GM19395 (cell line): Measurements from ENCODE around the gene TRAPPC12.
"Not testable (repeated sequence)": the region's sequence is repeated elsewhere in the genome, so short reads cannot be mapped to it uniquely, and the experiment has no call there.

Source experiments
- ATAC-seq: cut with Tn5 transposase; IDR thresholded peaks from one replicate; pipeline ENCODE4 v1.9.1; 2021; ENCODE audit warnings: mild to moderate bottlenecking, moderate library complexity; ENCODE audit not compliant: unreplicated experiment

Gene TRAPPC12

DNA sequence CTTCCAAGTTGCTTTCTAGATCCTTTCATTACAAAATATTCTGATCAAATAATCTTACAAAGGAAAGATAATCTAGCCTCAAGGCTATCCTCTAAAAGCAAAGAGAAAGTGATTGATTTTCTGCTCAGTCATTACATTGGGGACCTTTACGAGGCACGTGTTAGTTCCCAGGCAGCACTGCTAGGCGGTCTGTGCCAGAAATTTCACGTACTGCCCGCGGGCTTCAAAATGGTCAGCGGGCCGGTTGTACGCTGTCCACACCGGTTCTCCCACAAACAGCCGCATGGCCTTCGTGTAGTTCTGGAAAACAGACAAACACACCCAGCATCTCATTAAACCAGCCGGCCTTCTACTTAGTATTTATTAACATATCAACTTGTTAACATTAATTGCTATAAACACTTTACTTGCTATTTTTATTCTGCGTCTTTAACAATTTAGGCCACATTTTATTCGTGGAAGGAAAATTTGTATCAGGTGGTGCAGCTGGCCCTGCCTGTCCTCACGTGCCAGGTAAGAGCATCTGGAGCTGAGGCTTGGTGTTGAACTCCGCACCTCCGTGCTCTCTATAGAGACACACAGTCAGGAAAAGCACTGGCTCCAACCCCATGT lies 119.4 kb downstream of the TRAPPC12 start:
- no peak for ATAC-seq

DNA sequence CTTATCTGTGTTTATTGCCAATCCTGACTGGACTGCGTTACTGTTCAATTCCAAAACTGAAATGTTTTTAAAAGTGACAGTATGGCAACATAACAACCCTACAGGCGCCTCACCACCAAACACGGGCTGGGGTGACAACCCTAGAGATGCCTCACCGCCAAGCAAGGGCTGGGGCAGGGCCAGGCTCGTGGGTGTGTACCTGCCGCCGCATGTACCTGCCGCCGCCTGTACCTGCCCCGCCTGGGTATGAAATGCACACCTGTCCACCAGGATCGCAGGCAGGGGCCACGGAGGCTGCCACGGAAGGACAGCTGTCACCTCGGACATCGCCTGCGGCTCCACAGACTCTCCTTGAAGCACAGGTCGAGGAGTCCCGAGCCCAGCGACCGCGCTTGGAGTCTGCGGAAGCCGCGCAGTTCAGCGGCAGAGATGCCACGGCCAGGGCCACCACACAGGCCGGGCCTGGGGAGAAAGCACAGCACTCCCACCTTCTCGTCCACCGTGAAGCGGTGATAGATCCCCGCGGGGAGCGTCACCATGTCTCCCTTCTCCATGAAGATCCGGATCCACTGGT lies 120.9 kb downstream of the TRAPPC12 start:
- ATAC-seq: no peak

DNA sequence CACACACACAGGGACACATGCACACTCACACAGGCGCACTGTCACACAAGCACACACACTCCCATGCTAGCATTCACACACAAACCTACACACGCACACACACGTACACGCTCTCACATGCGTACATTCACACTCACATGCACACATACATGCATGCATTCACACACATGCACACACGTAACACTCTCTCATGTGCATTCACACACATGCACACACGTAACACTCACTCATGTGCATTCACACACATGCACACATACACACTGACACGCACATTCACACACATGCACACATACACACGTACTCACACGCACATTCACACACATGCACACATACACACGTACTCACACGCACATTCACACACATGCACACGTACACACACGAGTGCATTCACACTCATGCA lies 123.6 kb downstream of the TRAPPC12 start:
- no peak for ATAC-seq

DNA sequence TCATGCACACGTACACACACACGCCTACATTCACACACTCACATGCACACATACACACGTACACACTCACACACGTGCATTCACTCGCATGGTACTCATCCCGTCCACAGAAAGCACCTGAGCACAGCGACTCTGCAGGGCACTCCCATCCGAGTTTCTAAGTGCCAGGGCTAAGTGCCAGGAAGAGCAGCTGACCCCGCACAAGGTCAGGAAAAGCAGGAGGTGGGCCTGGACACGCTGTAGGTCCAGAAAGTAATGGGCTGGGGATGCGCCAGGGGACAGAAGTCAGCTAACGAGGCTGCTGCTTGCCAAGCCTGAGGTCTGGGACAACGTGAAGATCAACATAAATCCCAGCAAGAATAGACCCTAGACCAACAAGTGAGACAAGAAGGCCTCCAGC lies 124.0 kb downstream of the TRAPPC12 start:
- no peak for ATAC-seq

DNA sequence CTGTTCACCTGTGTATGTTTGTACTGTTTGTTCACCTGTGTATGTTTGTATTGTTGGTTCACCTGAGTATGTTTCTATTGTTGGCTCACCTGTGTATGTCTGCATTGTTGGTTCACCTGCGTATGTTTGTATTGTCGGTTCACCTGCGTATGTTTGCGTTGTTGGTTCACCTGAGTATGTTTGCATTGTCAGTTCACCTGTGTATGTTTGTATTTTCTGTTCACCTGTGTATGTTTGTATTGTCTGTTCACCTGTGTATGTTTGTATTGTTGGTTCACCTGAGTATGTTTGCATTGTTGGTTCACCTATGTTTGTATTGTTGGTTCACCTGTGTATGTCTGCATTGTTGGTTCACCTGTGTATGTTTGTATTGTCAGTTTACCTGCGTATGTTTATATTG lies 125.2 kb downstream of the TRAPPC12 start:
- ATAC-seq: no peak

DNA sequence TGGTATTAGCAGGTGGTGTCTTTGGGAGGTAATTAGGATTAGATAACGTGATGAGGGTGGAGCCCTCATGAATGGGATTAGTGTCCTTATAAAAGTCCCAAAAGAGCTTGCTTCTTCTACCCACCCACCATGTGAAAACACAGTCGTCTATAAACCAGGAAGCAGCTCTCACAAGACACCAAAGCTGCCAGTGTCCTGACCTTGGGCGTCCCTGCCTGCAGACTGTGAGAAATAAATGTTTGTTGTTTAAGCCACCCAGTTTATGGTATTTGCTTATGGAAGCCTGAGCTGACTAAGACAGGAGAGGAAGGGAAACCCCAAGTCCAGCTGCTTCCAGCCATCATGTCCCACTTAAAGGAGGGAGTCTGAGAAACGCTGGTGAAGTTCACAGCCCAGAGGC lies 126.3 kb downstream of the TRAPPC12 start:
- no peak for ATAC-seq

DNA sequence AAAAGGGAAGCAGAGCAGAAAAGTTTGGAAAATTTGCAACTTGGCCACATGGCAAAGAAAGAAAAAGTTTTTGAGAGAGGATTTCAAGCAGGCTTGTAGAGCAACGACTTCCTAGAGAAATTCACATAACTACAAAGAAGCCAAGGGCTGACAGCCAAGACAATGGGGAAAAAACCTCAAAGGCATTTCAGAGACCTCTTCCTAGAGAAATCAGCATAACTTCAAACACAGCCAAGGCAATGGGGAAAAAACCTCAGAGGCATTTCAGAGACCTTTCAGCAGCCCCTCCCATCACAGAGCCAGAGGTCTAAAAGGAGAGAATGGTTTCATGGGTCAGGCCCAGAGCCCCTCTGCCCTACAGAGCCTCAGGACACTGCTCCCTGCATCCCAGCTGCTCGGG lies 132.6 kb downstream of the TRAPPC12 start:
- ATAC-seq: no peak

DNA sequence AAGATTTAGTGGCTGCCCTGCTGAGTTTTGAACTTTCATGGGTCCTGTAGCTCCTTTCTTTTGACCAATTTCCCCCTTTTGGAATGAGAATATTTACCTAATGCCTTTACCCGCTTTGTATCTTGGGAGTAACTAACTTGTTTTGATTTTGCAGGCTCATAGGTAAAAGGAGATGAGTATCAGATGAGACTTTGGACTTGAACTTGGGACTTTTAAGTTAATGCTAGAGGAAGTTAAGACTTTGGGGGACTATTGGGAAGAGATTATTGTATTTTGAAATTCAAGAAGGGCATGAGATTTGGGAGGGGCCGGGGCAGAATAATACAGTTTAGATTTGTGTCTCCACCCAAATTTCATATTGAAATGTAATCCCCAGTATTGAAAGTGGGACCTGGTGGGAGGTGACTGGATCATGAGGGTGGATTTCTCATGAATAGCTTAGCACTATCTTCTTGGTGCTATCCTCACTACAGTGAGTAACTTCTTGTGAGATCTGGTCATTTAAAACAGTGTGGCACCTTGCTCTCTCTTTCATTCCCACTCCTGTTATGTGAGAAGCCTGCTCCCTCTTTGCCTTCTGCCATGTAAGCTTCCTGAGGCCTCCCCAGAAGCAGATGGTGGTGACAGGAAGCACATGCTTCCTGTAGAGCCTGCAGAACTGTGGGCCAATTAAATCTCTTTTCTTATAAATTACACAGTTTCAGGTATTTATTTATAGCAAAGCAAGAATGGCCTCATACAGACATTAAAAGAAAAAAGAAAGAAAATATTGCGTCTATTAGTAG lies 133.7 kb downstream of the TRAPPC12 start:
- ATAC-seq: no peak

DNA sequence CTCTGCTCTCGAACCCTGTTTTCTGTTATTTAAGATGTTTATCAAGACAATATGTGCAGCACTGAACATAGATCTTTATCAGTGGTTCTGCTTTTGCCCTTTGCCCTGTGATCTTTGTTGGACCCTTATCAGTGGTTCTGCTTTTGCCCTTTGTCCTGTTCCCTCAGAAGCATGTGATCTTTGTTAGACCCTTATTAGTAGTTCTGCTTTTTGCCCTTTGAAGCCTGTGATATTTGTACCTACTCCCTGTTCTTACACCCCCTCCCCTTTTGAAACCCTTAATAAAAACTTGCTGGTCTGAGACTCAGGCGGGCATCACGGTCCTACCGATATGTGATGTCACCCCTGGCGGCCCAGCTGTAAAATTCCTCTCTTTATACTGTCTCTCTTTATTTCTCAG lies 135.9 kb downstream of the TRAPPC12 start:
- not testable (repeated sequence) for ATAC-seq

DNA sequence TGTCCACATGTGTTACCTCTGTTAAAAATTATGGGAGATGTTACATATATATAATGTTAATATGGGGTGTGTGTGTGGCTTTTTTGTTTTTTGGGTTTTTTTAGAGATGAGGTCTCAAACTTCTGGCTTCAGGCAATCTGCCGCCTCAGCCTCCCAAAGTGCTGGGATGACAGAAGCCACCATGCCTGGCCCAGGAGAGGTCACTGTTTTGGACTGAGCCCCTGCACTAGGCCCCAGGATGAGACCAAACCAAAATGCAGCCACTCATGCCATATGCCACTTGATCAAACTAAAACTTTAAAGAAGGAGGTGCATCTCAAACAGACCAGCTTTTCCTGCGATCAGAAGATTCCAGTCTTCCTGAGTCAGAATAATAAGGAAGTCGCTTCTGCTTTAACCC lies 137.3 kb downstream of the TRAPPC12 start:
- ATAC-seq: no peak

DNA sequence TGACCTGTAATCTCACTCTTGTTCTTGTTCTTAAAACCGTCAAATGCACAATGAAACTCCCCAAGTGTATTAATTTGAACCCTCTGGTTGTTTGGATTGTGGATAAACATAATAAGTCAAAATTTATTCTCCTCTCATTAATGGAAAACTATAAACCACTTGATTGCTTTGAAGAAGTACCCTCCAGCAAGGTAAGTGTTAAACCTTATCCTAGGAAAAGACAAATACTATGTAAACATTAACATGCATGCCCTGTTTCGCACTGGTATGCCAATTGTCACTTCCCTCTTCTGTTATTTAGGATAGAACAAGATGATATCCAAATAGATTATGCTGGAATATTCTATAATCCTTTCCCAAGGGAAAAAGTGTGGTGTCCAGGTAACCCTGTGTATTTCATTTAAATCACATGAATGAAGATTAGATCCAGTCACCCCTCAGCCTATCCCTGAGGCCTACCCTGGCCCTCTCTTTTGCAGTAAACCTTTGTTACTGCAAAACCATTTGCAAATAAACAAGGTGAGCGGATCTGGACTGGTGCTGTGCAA lies 138.5 kb downstream of the TRAPPC12 start:
- ATAC-seq: no peak

DNA sequence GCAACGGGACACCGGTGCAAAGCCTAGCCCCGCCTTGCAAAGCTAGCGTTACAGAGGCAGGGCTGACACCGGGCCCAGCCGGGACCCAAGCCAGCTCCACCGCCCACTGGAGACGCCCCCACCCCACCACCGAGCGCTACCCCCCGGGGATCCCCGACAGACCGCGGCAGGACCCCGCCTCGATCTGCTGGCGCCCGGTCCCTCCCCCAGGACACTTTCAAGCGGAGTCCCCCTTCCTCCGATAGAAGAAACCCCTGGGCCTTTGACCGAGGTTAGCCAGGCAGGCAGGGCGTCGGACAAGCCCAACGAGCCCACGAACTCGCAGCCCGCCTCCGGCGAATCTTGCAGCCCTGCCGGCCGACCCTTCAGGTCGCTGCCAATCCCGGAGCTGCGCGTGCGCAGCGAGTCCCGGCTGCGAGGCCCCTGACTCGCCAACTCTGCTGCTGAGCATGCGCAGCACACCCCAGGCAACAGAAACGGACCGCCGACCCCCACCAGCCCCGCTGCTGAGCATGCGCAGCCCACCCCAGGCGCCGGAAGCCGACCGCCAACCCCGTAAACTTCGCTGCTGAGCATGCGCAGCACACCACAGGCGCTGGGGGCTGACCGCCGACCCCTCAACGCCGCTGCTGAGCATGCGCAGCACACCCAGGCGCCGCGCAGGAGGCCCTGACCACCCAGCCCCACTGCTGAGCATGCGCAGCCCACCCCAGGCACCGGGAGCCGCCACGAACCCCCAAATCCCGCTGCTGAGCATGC lies 139.2 kb downstream of the TRAPPC12 start:
- peak; percentile 84 for ATAC-seq

DNA sequence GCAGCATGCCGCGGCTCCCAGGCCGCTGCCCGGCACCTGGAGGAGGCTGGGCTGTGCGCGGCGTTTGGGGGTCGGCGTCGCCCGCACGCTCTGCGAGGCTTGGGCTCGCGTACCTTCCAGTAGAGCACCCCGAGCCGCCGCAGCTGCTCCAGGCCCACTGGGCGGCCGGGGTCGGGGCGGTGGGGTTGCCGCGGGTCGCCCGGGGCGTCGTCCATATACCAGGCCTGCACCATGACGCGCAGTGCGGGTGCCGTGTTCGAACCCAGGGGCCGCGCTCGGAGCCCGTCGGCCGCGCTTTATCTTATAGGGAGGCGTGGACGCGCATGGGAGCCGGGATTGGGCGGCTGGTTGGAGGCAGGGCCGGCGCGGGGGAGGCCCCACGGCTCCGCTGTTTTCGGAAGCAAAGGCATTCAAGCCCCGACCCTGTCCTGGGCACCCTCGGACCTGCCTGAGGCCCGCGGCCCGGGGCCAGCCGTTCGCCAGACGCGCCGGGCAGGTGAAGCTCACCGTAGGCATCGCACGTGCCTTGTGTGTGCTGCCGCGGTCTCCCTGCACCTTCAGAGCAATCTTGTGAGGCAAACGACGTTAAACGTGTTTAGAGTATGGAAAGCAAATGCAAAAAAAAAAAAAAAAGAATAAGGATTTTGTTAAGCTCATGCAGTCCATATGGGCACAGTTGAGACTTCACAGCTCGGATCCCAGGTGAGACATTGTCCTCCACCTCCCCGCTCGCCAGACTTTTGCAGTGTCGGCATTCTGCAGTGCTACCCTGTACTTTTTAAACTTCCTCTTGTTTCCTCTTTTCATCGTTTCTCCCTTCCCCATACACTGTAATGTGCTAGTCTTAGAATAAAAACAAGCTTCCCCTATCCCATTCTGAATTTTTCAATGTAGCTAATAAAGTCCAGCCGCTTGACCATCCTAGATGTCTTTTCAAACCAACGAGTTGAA lies 140.0 kb downstream of the TRAPPC12 start, which contains the start of gene ADI1:
TSS of gene ADI1 (minus strand) at position 277 of the 951 bp plus-strand sequence. CDS start at position 233, 44 bp downstream.
- peak; percentile 63 for ATAC-seq

DNA sequence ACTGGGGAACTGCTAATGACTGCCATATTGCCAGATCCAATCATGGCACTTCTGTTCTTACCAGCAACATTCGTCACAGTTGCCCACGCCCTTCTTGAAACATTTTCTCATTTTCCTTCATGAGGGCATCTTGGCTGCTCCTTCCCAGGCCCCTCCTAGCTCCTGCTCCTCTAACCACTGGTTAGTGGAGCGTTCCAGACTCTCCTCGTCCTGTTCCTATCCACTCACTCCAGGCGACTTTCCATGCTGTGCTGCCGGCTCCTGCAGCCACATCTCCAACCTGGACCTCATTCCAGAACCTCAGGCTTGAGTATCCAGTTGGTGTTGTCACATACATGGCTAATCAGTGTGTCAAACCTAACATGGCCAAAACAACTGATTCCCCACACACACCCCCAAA lies 141.1 kb downstream of the TRAPPC12 start:
- ATAC-seq: no peak

DNA sequence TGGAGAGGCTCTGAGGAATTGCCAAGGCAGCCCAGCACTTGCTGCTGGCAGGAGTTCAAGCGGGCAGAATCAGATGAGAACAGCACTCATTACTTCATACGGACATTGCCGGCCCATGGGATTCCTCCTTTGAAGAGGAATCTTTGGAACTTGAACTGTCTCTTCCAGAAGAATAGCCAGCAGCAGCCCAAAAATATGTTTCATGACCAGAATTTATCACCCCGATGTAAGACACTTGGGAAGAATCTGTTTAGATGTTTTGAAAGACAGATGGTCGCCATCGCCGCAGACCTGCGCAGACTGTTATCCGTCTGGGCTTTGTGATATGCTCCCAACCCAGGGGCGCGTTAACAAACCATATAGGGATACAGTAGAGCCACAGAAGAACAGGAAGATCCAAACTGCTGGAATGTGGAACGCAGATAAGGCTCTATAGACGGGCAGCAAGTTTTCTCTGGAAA lies 143.5 kb downstream of the TRAPPC12 start:
- ATAC-seq: no peak

DNA sequence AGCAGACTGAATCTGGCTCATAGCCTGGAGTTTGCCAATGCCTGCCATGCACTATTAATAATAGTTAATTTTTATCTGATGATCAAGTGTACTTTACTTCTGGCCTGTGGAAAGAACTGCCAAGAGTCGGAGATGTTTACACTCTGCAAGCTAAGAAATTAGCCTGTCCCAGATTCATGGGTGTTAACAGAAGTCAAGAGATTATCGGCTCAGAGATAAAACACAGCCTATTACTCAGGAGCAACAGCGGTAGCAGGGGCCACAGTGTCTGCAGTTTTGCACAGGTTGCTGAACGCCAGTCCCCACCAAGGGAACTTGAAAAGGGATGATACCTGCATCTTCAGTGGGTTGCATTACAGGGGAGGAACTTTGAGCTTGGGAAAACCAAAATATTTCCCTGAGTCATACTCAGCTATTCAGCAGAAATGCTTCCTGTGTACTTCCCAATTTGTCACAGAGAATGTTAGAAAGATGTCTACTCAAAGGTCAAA lies 144.1 kb downstream of the TRAPPC12 start:
- no peak for ATAC-seq

DNA sequence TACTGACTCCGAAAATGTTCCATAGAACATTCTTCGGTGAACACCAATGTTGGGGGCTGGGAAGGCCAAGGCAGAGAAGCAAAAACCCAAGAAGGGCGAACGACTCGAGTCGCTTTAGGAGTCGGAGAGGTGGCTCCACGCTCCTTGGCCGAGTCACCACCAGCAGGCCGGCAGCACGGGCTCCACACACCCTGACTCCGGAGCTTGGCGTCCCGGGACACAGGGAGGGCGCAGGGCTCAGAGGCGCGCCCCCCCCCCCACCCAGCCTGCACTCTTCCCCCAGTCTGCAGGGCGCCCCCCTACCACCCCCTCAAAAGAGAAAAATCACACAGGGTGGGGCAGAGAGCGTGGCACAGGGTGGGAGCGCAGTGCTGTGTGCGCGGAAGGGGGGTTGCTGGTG lies 147.4 kb downstream of the TRAPPC12 start:
- ATAC-seq: no peak

DNA sequence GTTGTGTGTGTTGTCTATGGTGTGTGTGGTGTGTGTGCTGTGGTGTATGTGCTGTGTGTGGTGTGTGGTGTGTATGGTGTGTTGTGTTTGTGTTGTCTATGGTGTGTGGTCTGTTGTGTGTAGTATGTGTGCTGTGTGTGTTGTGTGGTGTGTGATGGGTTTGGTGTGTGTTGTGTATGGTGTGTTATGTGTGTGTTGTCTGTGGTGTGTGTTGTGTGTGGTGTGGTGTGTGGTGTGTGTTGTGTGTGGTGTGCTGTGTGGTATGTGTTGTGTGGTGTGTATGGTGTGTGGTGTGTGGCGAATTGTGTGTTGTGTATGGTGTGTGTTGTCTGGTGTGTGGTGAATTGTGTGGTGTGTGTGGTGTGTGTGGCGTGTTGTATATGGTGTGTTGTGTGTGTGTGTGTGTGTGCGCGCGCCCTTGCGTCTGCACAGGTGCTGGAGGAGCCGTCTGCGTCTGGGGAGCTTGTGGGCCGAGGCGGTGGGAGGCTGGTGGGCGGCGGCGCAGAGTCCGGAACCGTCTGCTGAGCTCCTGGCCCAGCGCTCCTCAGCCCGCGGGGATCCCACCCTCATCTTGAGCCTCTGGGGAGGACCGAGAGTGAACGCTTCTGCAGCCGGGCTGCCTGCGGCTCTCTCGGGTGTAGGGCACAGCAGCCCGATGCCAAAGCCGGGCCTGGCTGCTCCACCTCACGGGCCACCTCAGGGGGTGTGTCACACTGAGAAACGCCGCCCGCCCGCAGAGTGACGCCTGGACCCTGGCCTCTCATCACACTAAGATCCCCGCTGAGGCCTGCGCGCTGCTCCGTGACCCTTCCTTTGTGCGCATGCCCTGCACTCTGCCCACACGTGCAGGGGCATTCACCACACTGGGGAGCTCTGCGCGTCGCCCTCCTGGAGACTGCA lies 148.6 kb downstream of the TRAPPC12 start:
- no peak for ATAC-seq
